Stomach (tissue), 9 donors: ENCODE measurements around the gene FNDC10. TPM values are rescaled to one million over a fixed set of nuclear protein-coding genes. Genes with fewer than 3 reads are reported as not detected.

Experiments used
- DNase-seq, 2 donors: peaks; one replicate each; pipeline versions ENCODE4 v3.0.0 to v3.0.0-alpha.2; 2013 to 2019
- H3K27ac ChIP-seq, 5 donors: fragments of 200-600 bp in 4 of 5; sonication (generic) in 4 of 5; one replicate each; pipeline ENCODE4 v1.5.1; 2013 to 2019; ENCODE audit warnings: mild to moderate bottlenecking in 1 of 5, moderate library complexity in 1 of 5
- H3K27me3 ChIP-seq, 3 donors: fragments of 200-600 bp; sonication (generic); one replicate each; pipeline ENCODE4 v1.5.1; 2017 to 2019; ENCODE audit warnings: mixed run types in 1 of 3
- H3K36me3 ChIP-seq, 4 donors: fragments of 200-600 bp; sonication (generic); 1 replicate in 3 of 4; 2 replicates in 1 of 4; pipeline ENCODE4 v1.5.1; 2016 to 2019
- H3K4me1 ChIP-seq, 4 donors: fragments of 200-600 bp; sonication (generic); one replicate each; pipeline ENCODE4 v1.5.1; 2016 to 2019
- H3K4me3 ChIP-seq, 4 donors: fragments of 200-600 bp; sonication (generic) in 3 of 4; one replicate each; pipeline ENCODE4 v1.5.1; 2016 to 2019; ENCODE audit warnings: mild to moderate bottlenecking in 1 of 4
- H3K9me3 ChIP-seq, 4 donors: fragments of 200-600 bp; sonication (generic); one replicate each; pipeline ENCODE4 v1.5.1; 2016 to 2019
- EP300 ChIP-seq: sonication (generic); formaldehyde crosslinking; IDR thresholded peaks from one replicate; pipeline ENCODE4 v1.6.1; 2017; ENCODE audit warnings: antibody characterized with exemption
- POLR2A ChIP-seq, 4 donors: fragments of 450-650 bp; IDR thresholded peaks; one replicate each; pipeline ENCODE4 v1.6.1; 2016; ENCODE audit warnings: antibody characterized with exemption in 4 of 4, control low read depth in 2 of 4, mild to moderate bottlenecking in 1 of 4, moderate library complexity in 1 of 4
- POLR2AphosphoS5 ChIP-seq, 3 donors: sonication (generic); formaldehyde crosslinking; IDR thresholded peaks; one replicate each; pipeline ENCODE4 v1.6.1; 2016; ENCODE audit warnings: antibody characterized with exemption in 3 of 3
- WGBS, 5 donors: extraction: QIAGEN DNeasy Blood & Tissue Kit in 3 of 5; methylation state at CpG; one replicate each; pipeline versions ENCODE4 v1.1.5 to v1.1.7; 2013 to 2018; 5-methylcytosine and 5-hydroxymethylcytosine counted together
- intact Hi-C: fragments of 100-400 bp; cut with DNase I; formaldehyde crosslinking; loops from one replicate; pipeline ENCODE4 v1.15.1; 2023; ENCODE audit warnings: low total_unique reads
- polyA plus RNA-seq, 3 donors: library from polyadenylated mRNA; stranded (reverse); fragments of 200-250 nt; gene quantifications; one replicate each; pipeline ENCODE4 v1.2.3, GENCODE V29; 2013
- total RNA-seq, 5 donors: library from RNA; depleted of rRNA; stranded (reverse); fragments of >200 nt; gene quantifications; one replicate each; pipeline versions ENCODE4 v1.1.0 to v1.2.3, GENCODE V29; 2014 to 2016
- TF ChIP-seq, protein P1 (sequence below), 7 experiments: fragments of 450-650 bp in 4 of 7; fragments of 200-600 bp in 3 of 7; sonication (generic) in 3 of 7; IDR thresholded peaks; one replicate each; pipeline ENCODE4 v1.5.1; 2016 to 2019; ENCODE audit warnings: antibody characterized with exemption in 7 of 7, control low read depth in 2 of 7, mild to moderate bottlenecking in 1 of 7
- donor health status: healthy with polysubstance abuse.
- donor health status: Bipolar disorder and iron deficiency.
- donor health status: healthy.

Gene FNDC10
- total and polyA plus RNA-seq, 8 donors: 0.29 to 20.0 (median 4.0) TPM; not detected in 3

DNA sequence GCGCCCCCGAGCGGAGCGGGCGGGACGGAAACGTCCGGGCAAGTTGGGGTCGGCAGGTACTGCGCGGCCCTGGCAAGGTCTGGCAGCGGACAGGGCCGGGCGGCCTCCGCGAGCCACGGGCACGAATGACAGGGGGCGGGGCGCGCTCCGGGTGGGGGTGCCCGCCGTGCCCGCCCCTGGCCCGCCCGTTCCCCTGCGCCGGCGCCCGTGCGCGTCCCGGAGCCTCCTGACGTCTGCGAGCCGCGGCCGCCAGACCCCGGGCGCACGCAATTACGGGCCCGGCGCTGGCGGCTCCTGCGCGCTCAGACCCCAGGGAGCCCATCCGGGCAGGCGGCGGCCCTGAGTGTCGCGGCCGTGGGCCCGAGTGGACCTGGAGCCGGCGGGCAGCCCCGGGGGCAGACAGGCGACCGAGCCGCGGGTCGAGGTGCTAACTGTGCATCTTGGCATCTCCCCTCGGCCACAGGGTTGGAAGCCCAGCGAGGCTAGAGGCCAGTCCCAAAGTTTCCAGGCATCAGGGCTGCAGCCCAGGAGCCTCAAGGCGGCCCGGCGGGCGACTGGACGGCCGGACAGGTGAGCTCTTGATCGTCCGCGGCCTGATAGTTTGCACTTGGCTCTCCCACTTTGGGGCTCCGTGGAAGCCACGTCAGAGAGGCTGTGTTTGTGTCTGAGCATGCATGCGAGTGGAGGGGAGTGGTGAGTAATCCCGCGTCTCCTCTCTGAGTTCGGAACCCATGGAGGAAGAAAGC lies 16.3 kb upstream of the FNDC10 start:
- DNase-seq: peak; percentile 58 to 71
- TF ChIP-seq POLR2AphosphoS5 (IDR thresholded peaks at IDR 0.05): no peak
- TF ChIP-seq, protein P1, sequence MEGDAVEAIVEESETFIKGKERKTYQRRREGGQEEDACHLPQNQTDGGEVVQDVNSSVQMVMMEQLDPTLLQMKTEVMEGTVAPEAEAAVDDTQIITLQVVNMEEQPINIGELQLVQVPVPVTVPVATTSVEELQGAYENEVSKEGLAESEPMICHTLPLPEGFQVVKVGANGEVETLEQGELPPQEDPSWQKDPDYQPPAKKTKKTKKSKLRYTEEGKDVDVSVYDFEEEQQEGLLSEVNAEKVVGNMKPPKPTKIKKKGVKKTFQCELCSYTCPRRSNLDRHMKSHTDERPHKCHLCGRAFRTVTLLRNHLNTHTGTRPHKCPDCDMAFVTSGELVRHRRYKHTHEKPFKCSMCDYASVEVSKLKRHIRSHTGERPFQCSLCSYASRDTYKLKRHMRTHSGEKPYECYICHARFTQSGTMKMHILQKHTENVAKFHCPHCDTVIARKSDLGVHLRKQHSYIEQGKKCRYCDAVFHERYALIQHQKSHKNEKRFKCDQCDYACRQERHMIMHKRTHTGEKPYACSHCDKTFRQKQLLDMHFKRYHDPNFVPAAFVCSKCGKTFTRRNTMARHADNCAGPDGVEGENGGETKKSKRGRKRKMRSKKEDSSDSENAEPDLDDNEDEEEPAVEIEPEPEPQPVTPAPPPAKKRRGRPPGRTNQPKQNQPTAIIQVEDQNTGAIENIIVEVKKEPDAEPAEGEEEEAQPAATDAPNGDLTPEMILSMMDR (IDR thresholded peaks at IDR 0.05): no peak
- TF ChIP-seq EP300: no peak
- TF ChIP-seq POLR2A (IDR thresholded peaks at IDR 0.05): no peak
- Histone ChIP-seq H3K4me1 (peaks cover 23 to 63% (median 47%) of the 10 kb centered on the region in 4 donors), H3K27ac (peak overlapping the region; percentile 99 to 100 (median 100)), H3K36me3 (peaks cover 0 to 20% (median 11%) of the 10 kb centered on the region in 4 donors), H3K9me3 (no peaks in the 10 kb centered on the region), H3K27me3 (no peaks in the 10 kb centered on the region), H3K4me3 (peak overlapping the region; percentile 88 to 98 (median 93))
- intact Hi-C loops: no loop called here
- WGBS, 5 donors: 3 to 36% (median 4%) methylated on average over 15 to 80 of the region's 80 CpGs

DNA sequence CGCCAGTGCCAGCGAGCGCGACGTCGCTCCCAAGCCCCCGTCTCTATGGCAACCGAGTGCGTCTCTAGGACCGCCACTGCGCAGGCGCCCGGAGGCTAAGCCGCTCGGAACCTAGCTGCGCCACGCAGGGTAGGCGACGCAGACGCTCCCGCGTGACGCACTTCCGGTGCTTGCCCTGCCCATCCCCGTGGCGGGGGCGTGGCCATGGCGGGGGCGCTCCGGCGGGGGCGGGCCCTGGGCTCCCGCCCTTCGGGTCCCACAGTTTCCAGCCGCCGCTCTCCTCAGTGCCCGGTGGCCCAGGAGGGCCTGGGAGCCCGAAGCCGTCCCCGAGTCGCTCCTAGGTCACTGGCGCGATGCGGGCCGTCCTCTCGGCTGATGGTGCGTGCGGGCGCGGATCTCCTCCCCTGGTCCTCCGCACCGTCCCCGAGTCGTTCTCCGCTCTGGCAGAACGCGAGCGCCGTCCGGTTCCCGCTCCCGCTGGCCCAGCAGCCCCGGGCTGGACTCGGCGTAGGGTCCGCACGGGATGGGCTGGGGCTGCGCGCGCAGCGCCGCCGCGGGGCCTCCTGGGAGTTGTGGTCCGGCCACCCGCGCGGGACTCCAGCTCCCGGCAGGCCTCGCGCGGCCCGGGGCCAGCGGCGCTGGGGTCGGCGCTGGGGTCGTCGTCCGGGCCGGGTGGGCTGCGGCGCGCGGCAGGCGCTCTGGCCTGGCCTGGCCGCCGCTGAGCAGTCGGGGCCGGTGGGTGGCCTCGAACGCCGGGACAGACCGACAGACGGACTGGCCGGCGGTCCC lies 15.5 kb upstream of the FNDC10 start, which contains the start of gene MIB2:
TSS of gene MIB2 (plus strand) at position 245 of the 789 bp plus-strand sequence. CDS start 7,953 bp downstream, outside the sequence.
- intact Hi-C loops: no loop called here
- DNase-seq: peak; percentile 97 to 99
- Histone ChIP-seq H3K27ac (peak within 1 kb of the TSS; percentile 99 to 100 (median 100)), H3K4me1 (peaks cover 23 to 56% (median 43%) of the 10 kb centered on the region in 4 donors), H3K9me3 (no peaks in the 10 kb centered on the region), H3K4me3 (peak within 1 kb of the TSS; percentile 88 to 98 (median 93)), H3K36me3 (peaks cover 0 to 20% (median 11%) of the 10 kb centered on the region in 4 donors), H3K27me3 (no peaks in the 10 kb centered on the region)
- 0% methylated on average over 17 to 107 of the region's 107 CpGs for WGBS, 5 donors
- TF ChIP-seq POLR2AphosphoS5 (IDR thresholded peaks at IDR 0.05) (peak; percentile 80 to 89 (median 85)), EP300 (no peak), POLR2A (IDR thresholded peaks at IDR 0.05) (no peak)
- TF ChIP-seq, protein P1 (IDR thresholded peaks at IDR 0.05): no peak

DNA sequence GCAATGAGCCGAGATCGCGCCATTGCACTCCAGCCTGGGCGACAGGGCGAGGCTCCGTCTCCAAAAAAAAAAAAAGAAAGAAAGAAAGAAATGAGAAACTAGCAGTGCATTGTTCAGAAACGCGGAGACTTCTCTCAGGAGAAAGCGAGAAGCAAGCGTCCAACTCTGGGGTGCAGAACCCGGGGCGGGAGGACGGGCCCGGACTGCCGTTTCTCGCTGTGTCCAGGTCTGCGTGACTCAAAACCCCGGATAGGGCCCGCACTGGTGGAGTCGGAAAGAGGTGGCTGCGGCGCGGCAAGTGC lies 15.0 kb upstream of the FNDC10 start:
- 0 to 1% (median 1%) methylated on average over 23 of the region's 23 CpGs for WGBS, 5 donors
- intact Hi-C loops: no loop called here
- peaks cover 23 to 51% (median 41%) of the 10 kb centered on the region in 4 donors for H3K4me1 ChIP-seq
- no peak for DNase-seq
- H3K27me3 ChIP-seq: no peaks in the 10 kb centered on the region
- H3K36me3 ChIP-seq: peaks cover 0 to 20% (median 11%) of the 10 kb centered on the region in 4 donors
- no peaks in the 10 kb centered on the region for H3K9me3 ChIP-seq
- H3K27ac ChIP-seq: peak overlapping the region; percentile 99 to 100 (median 100)
- no peak for TF ChIP-seq POLR2AphosphoS5 (IDR thresholded peaks at IDR 0.05)
- no peak for TF ChIP-seq EP300
- TF ChIP-seq, protein P1 (IDR thresholded peaks at IDR 0.05): no peak
- TF ChIP-seq POLR2A (IDR thresholded peaks at IDR 0.05): no peak
- peak overlapping the region; percentile 88 to 98 (median 93) for H3K4me3 ChIP-seq

DNA sequence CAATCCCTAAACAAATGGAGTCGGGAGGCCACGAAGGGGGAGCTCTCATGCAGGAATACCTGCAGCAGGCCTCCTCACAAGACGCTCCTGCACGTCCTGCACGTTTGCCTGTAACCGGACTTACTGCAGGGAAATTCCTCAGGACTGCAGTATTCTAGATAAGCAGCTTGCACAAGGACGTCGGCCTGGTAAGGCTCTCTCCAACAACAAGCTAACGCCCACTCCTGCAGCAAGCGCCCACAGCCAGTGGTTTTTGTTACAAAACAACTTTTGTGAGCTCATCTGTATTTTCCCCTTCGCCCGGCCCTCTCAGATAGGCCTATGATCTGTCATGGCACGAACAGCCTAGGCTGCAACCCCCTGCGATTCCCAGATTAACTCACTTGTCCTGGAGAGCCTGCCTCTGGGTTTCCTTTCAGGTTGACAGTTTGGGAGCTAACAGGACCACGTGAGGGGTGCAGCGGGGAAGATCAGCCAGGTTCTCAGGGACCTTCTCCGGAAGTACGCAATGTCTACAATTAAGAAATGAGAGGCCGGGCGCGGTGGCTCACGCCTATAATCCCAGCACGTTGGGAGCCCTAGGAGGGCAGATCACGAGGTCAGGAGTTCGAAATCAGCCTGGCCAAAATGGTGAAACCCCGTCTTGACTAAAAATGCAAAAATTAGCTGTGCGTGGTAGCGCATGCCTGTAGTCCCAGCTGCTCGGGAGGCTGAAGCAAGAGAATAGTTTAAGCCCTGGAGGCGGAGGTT lies 14.4 kb upstream of the FNDC10 start:
- peak; percentile 40 to 89 for DNase-seq
- H3K36me3 ChIP-seq: peaks cover 0 to 18% (median 11%) of the 10 kb centered on the region in 4 donors
- TF ChIP-seq EP300: no peak
- TF ChIP-seq POLR2AphosphoS5 (IDR thresholded peaks at IDR 0.05): peak in 1 of 3 donors; percentile 20
- WGBS, 5 donors: 7 to 16% (median 8%) methylated on average over 29 to 30 of the region's 30 CpGs
- intact Hi-C loops: no loop called here
- peaks cover 23 to 47% (median 38%) of the 10 kb centered on the region in 4 donors for H3K4me1 ChIP-seq
- H3K4me3 ChIP-seq: peak overlapping the region; percentile 88 to 98 (median 93)
- no peaks in the 10 kb centered on the region for H3K9me3 ChIP-seq
- H3K27me3 ChIP-seq: no peaks in the 10 kb centered on the region
- peak overlapping the region; percentile 99 to 100 (median 100) for H3K27ac ChIP-seq
